H1 (cell line): ENCODE results near the gene HP1BP3. TPM values are rescaled to one million over a fixed set of nuclear protein-coding genes. Genes with fewer than 3 reads are reported as not detected.
A peak's percentile ranks its signal among the peaks of the same experiment; 100 is the strongest.

Experiments
- BACH1 ChIP-seq: IDR thresholded peaks from 2 replicates; pipeline ENCODE4 v1.6.1; 2012; ENCODE audit warnings: low read length, improper control_type of control experiment
- BCL11A ChIP-seq, 2 experiments: IDR thresholded peaks; one replicate each; pipeline ENCODE4 v1.6.1; 2011; ENCODE audit warnings: low read depth in 2 of 2, low read length in 2 of 2, mild to moderate bottlenecking in 2 of 2
- CEBPB ChIP-seq: IDR thresholded peaks from 2 replicates; pipeline ENCODE4 v1.6.1; 2012; ENCODE audit warnings: low read depth, low read length
- CHD2 ChIP-seq: IDR thresholded peaks from 2 replicates; pipeline ENCODE4 v1.6.1; 2012; ENCODE audit warnings: low read length, improper control_type of control experiment
- GTF2F1 ChIP-seq: IDR thresholded peaks from 2 replicates; pipeline ENCODE4 v1.6.1; 2012; ENCODE audit warnings: low read depth, low read length, improper control_type of control experiment, borderline replicate concordance
- KDM4A ChIP-seq: IDR thresholded peaks from one replicate; pipeline ENCODE4 v1.7.1; 2012; ENCODE audit warnings: low read depth, mild to moderate bottlenecking, moderate library complexity, low read length, inconsistent platforms; ENCODE audit not compliant: severe bottlenecking
- NRF1 ChIP-seq: IDR thresholded peaks from 2 replicates; pipeline ENCODE4 v1.6.1; 2011; ENCODE audit warnings: mild to moderate bottlenecking, low read depth, low read length, improper control_type of control experiment
- POU5F1 ChIP-seq: IDR thresholded peaks from 2 replicates; pipeline ENCODE4 v1.6.1; 2011; ENCODE audit warnings: low read depth, mild to moderate bottlenecking, low read length, moderate library complexity
- RAD21 ChIP-seq, 2 experiments: IDR thresholded peaks in 1 of 2; conservative IDR thresholded peaks in 1 of 2; 2 replicates each; pipeline ENCODE4 v1.6.1; 2011; ENCODE audit warnings: low read depth in 2 of 2, low read length in 2 of 2, improper control_type of control experiment in 1 of 2, inconsistent platforms in 1 of 2, mild to moderate bottlenecking in 1 of 2, moderate library complexity in 1 of 2
- SAP30 ChIP-seq: fragments of 300-600 bp; sonication (generic); IDR thresholded peaks from 2 replicates; pipeline ENCODE4 v1.7.1; 2012; ENCODE audit warnings: low read length, moderate library complexity, mild to moderate bottlenecking, inconsistent platforms; ENCODE audit not compliant: insufficient read depth, insufficient replicate concordance
- SP2 ChIP-seq: IDR thresholded peaks from 2 replicates; pipeline ENCODE4 v1.6.1; 2012; ENCODE audit warnings: mild to moderate bottlenecking, low read length, inconsistent platforms
- SP4 ChIP-seq: IDR thresholded peaks from 2 replicates; pipeline ENCODE4 v1.6.1; 2012; ENCODE audit warnings: low read length, inconsistent platforms
- TAF7 ChIP-seq: optimal IDR thresholded peaks from 2 replicates; pipeline ENCODE3; 2011; ENCODE audit warnings: low read depth, mild to moderate bottlenecking, inconsistent platforms, low read length, moderate library complexity, borderline replicate concordance
- TEAD4 ChIP-seq: IDR thresholded peaks from 2 replicates; pipeline ENCODE4 v1.6.1; 2012; ENCODE audit warnings: low read depth, low read length, inconsistent platforms, mixed read lengths
- ZNF274 ChIP-seq: IDR thresholded peaks from 2 replicates; pipeline ENCODE4 v1.7.0; 2012; ENCODE audit warnings: low read length, borderline replicate concordance; ENCODE audit errors: extremely low read depth
- polyA plus RNA-seq, 7 experiments: library from polyadenylated mRNA; depleted of rRNA in 3 of 7; stranded (reverse) in 5 of 7; unstranded in 2 of 7; fragments of >200 nt in 5 of 7; fragments of 200-250 nt in 2 of 7; gene quantifications; 1 replicate in 5 of 7; 2 replicates in 1 of 7; 4 replicates in 1 of 7; pipeline versions ENCODE4 v1.2.1 to v1.2.3, GENCODE V29; 2011 to 2013; ENCODE audit warnings: missing spikeins in 2 of 7, mixed read lengths in 2 of 7
- total RNA-seq: library from RNA; stranded (reverse); fragmentation: NEBNext Ultra II Directional; extraction: Animal tissue kit (Norgen Biotek cat#: 25700); gene quantifications from 2 replicates; pipeline ENCODE4 v1.2.1, GENCODE V29; 2021
- TF ChIP-seq, protein P1 (sequence below): IDR thresholded peaks from 2 replicates; pipeline ENCODE4 v1.6.1; 2011; ENCODE audit warnings: low read depth, mild to moderate bottlenecking, low read length; ENCODE audit not compliant: insufficient read depth

Gene HP1BP3
- total and polyA plus RNA-seq, 2 of the 8 experiments (the other 6 are each of a cell fraction or from before 2014, with no cell fraction given) = 47.4 to 125 TPM

DNA sequence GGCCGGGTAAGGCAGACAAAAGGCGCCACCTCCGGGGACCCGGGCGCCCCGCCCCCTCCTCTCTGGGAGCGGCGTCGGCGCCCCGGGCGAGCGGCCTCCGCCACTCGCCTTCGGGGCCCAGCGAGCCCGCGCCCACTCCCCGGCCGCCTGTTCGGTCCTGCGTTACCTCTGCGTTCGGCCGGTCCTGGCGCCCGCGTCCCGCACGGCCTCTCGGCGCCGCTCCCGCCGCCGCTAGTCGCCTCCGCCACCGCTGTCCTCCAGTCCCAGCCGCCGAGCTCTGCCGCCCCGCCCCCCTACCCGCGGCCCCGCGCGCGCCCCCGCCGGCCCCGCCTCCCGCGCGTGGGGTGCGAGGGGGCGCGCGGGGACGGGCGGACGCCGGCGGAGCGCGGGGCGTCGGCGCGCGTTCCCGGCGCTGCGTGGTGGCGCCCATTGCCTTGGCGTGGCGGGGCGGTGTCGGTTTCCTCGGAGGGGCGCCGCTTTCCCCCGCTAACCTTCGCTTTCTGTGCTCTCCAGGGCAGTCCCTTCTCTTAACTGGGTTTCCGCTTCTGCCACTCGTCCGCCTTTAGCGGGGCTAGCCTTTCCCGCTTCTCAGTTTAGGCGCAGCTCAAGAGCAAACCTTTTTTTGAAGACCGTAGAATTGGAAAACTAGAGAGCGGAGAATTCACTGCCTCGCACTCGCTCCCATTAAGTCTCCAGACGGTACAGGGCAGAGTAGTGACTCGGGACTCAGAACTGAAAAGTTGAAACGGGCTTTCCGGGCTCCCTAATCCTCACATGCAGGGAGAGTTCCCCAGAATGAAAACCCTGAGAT, at the start of gene HP1BP3 (continued):
- no peak for TF ChIP-seq SP4
- TF ChIP-seq, protein P1, sequence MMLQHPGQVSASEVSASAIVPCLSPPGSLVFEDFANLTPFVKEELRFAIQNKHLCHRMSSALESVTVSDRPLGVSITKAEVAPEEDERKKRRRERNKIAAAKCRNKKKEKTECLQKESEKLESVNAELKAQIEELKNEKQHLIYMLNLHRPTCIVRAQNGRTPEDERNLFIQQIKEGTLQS = no peak
- no peak for TF ChIP-seq CEBPB
- TF ChIP-seq CHD2 = no peak
- TF ChIP-seq ZNF274 = no peak
- peak; percentile 72; the same call in 1 of the 2 replicates for TF ChIP-seq BACH1
- TF ChIP-seq KDM4A = peak; percentile 51
- TF ChIP-seq BCL11A (IDR thresholded peaks at IDR 0.05; ENCODE audit: low read depth in 2 of 2, low read length in 2 of 2) = no peak
- TF ChIP-seq POU5F1 = no peak
- TF ChIP-seq RAD21 (IDR thresholded peaks at IDR 0.05 in 1 of 2, conservative IDR thresholded peaks at IDR 0.05 in 1 of 2; ENCODE audit: low read depth in 2 of 2, low read length in 2 of 2) = no peak
- TF ChIP-seq SP2 = no peak
- TF ChIP-seq TAF7 = peak; percentile 17
- no peak for TF ChIP-seq SAP30
- no peak for TF ChIP-seq GTF2F1
- TF ChIP-seq NRF1 = no peak
- TF ChIP-seq TEAD4 = no peak
